Activated CD8-positive, alpha-beta T cell treated with anti-CD3 and anti-CD28 coated beads for 36 hours (primary cell): ENCODE results near the gene RGMB. TPM values are rescaled to one million over a fixed set of nuclear protein-coding genes. Genes with fewer than 3 reads are reported as not detected.

Source experiments
- ATAC-seq: fragments of 200-7000 bp; cut with Tn5 transposase; one replicate; pipeline ENCODE4 v1.10.0; 2021; ENCODE audit warnings: mild to moderate bottlenecking, moderate library complexity
- CTCF ChIA-PET: fragments of 350-600 bp; sonication (Branson Sonifier 250); formaldehyde crosslinking; loops from one replicate; lab custom pipeline; 2021; ENCODE audit warnings: antibody characterized with exemption; lab: Charles Lee
- POLR2A ChIA-PET: fragments of 350-600 bp; sonication (Branson Sonifier 250); formaldehyde crosslinking; loops from one replicate; lab custom pipeline; 2021; ENCODE audit warnings: antibody characterized with exemption; lab: Charles Lee
- DNase-seq: peaks from one replicate; pipeline ENCODE4 v3.0.0-alpha.2; 2020
- H3K27ac Mint-ChIP-seq: one replicate; pipeline ENCODE4 v1.8.0; 2021; ENCODE audit warnings: mild to moderate bottlenecking, mixed read lengths
- H3K27me3 Mint-ChIP-seq: one replicate; pipeline ENCODE4 v1.8.0; 2021; ENCODE audit warnings: mixed read lengths
- H3K36me3 Mint-ChIP-seq: one replicate; pipeline ENCODE4 v1.8.0; 2021; ENCODE audit warnings: low read depth, mixed read lengths
- H3K4me1 Mint-ChIP-seq: one replicate; pipeline ENCODE4 v1.8.0; 2021; ENCODE audit warnings: low read depth, mixed read lengths
- H3K4me3 Mint-ChIP-seq: one replicate; pipeline ENCODE4 v1.8.0; 2021; ENCODE audit warnings: mild to moderate bottlenecking, moderate library complexity, mixed read lengths
- H3K9me3 Mint-ChIP-seq: one replicate; pipeline ENCODE4 v1.8.0; 2021; ENCODE audit warnings: mixed read lengths
- CTCF ChIP-seq: fragments of 200-600 bp; IDR thresholded peaks from one replicate; pipeline ENCODE4 v1.8.0; 2022; ENCODE audit warnings: antibody characterized with exemption, mild to moderate bottlenecking
- intact Hi-C: fragments of 100-400 bp; cut with micrococcal nuclease; formaldehyde crosslinking; loops from one replicate; pipeline ENCODE4 v1.10.0; 2022
- total RNA-seq, 2 experiments: library from RNA; stranded (reverse); gene quantifications; one replicate each; pipeline ENCODE4 v1.2.3, GENCODE V29; 2021

RGMB gene
- total RNA-seq, 2 experiments from 2014 or later = 1.6 to 1.9 TPM

- Mint-ChIP-seq H3K9me3 (peaks cover 2% of the 10 kb centered on the region), H3K27ac (no peak overlapping the region), H3K4me1 (no peaks in the 10 kb centered on the region), H3K4me3 (no peak overlapping the region), H3K36me3 (peaks cover 1% of the 10 kb centered on the region), H3K27me3 (no peaks in the 10 kb centered on the region)
- intact Hi-C loops = no loop called here
- TF ChIP-seq CTCF = no peak
- ChIA-PET CTCF (interaction anchor here (0.7 to 2.5 kb wide), 7 partner anchors 9 to 220 kb away, joined by 3 to 16 read pairs (median 3); partner anchors contain the start of gene RGMB), POLR2A (no interaction called here)
- DNase-seq (no peak), ATAC-seq (no peak)
Observed at GRCh38 chr5:98840946-98841345, 67.5 kb downstream of the RGMB start.

GRCh38 chr5:98843481-98843880, 70.0 kb downstream of the RGMB start:
- no peak for ATAC-seq
- no peak overlapping the region for H3K4me3 Mint-ChIP-seq
- no peaks in the 10 kb centered on the region for H3K27me3 Mint-ChIP-seq
- H3K9me3 Mint-ChIP-seq = peaks cover 2% of the 10 kb centered on the region
- DNase-seq = no peak
- no peaks in the 10 kb centered on the region for H3K36me3 Mint-ChIP-seq
- POLR2A ChIA-PET = no interaction called here
- intact Hi-C loops = no loop called here
- H3K4me1 Mint-ChIP-seq = no peaks in the 10 kb centered on the region
- CTCF ChIA-PET = no interaction called here
- H3K27ac Mint-ChIP-seq = no peak overlapping the region
- TF ChIP-seq CTCF = no peak

- no peak overlapping the region for H3K4me3 Mint-ChIP-seq
- DNase-seq (no peak), ATAC-seq (no peak)
- H3K27me3 Mint-ChIP-seq = no peaks in the 10 kb centered on the region
- peaks cover 2% of the 10 kb centered on the region for H3K9me3 Mint-ChIP-seq
- H3K36me3 Mint-ChIP-seq = no peaks in the 10 kb centered on the region
- no peaks in the 10 kb centered on the region for H3K4me1 Mint-ChIP-seq
- POLR2A ChIA-PET = no interaction called here
- H3K27ac Mint-ChIP-seq = no peak overlapping the region
- no peak for TF ChIP-seq CTCF
- intact Hi-C loops = no loop called here
- CTCF ChIA-PET = interaction anchor here (1.6 kb wide), 1 partner anchor 60 kb away, joined by 4 read pairs; no protein-coding TSS in a partner anchor
Observed at GRCh38 chr5:98844865-98845264, 71.4 kb downstream of the RGMB start.

GRCh38 chr5:98845878-98846277, 72.4 kb downstream of the RGMB start:
- POLR2A ChIA-PET = no interaction called here
- Mint-ChIP-seq H3K9me3 (peaks cover 2% of the 10 kb centered on the region), H3K27me3 (no peaks in the 10 kb centered on the region), H3K4me3 (no peak overlapping the region), H3K27ac (no peak overlapping the region), H3K36me3 (no peaks in the 10 kb centered on the region), H3K4me1 (no peaks in the 10 kb centered on the region)
- CTCF ChIA-PET = no interaction called here
- intact Hi-C loops = no loop called here
- no peak for DNase-seq
- ATAC-seq = no peak
- no peak for TF ChIP-seq CTCF

Other genes with a start within 250 kb of the RGMB start
- gene CHD1, start 155.3 kb downstream of the RGMB start, total RNA-seq = 10 to 100 TPM; 52.0 to 52.8 TPM